GM10266 (cell line): ENCODE measurements around the gene HMGA1.
"Not testable (repeated sequence)": the region's sequence is repeated elsewhere in the genome, so short reads cannot be mapped to it uniquely, and the experiment has no call there.

Experiments
- DNase-seq: peaks from one replicate; pipeline ENCODE4 v3.0.0; 2012; ENCODE audit errors: extremely low spot score
- TF ChIP-seq, protein P1 (sequence below): IDR thresholded peaks from 2 replicates; pipeline ENCODE4 v1.5.1; 2012; ENCODE audit warnings: mild to moderate bottlenecking, low read depth; ENCODE audit not compliant: control insufficient read depth, insufficient read depth; ENCODE audit errors: missing control alignments

Gene HMGA1

DNA sequence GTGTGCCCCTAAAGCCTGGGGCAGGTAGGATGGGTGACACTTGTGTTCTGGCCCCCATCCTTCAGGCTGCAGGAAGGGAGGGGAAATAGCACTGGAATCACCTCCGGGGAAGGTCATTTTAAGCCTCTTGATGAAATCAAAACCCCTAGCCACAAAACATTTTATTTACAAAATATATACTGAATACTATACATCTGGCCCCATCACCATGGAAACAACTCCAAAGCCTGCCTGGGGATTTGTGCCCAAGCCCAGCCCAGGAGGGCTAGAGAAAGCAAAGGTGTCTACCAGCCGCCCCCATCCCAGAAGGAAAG lies 9.5 kb downstream of the HMGA1 start:
- TF ChIP-seq, protein P1, sequence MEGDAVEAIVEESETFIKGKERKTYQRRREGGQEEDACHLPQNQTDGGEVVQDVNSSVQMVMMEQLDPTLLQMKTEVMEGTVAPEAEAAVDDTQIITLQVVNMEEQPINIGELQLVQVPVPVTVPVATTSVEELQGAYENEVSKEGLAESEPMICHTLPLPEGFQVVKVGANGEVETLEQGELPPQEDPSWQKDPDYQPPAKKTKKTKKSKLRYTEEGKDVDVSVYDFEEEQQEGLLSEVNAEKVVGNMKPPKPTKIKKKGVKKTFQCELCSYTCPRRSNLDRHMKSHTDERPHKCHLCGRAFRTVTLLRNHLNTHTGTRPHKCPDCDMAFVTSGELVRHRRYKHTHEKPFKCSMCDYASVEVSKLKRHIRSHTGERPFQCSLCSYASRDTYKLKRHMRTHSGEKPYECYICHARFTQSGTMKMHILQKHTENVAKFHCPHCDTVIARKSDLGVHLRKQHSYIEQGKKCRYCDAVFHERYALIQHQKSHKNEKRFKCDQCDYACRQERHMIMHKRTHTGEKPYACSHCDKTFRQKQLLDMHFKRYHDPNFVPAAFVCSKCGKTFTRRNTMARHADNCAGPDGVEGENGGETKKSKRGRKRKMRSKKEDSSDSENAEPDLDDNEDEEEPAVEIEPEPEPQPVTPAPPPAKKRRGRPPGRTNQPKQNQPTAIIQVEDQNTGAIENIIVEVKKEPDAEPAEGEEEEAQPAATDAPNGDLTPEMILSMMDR: no peak

GRCh38 chr6:34246563-34247391 lies 10.1 kb downstream of the HMGA1 start:
- peak; percentile 63 for DNase-seq
- TF ChIP-seq, protein P1: peak; percentile 75

More for the DNA sequence above, 9.5 kb downstream of the HMGA1 start:
- DNase-seq: no peak

GRCh38 chr6:34247481-34248197 lies 11.0 kb downstream of the HMGA1 start:
- DNase-seq: no peak
- TF ChIP-seq, protein P1: no peak

- TF ChIP-seq, protein P1: no peak
- peak; percentile 70 for DNase-seq
These were observed 11.6 kb downstream of the HMGA1 start for GRCh38 chr6:34248198-34248726.

DNA sequence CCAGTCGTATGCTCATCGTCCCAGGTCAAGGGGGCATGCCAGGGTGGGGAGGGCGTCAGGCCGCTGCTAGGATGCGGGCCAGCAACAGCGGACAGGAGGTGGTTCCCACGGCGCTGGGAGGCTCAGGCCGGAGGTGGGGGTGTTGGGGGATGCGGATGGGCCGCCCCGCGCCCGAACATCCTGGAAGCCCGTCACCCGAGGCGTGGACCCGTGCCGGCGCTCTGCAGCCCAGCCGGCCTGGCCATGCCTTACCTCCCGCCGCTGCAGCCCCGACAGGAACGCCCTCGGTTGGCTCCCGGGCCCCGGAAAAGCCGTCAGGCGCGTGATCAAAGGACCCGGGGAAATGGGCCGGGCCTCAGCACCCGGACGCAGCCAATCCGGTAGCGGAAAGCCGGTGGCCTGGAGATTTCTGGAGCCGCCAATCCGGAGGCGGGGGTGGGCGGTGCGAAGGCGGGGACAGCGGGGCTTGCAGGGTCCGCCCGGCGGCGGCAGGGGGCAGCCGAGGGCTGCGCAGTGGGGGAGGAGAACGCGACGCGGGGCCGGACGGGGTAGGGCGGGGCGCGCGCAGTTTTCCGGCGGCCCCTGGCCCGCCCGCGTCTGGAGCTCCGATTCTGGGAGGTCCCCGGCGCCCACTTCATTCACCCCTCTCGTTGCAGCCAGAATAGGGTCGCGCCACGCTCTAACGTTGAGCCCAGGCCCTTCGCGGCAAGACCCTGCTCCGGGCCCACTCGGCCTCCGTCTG lies 12.2 kb downstream of the HMGA1 start, which contains the start of gene SMIM29:
SMIM29 (minus strand) TSS at position 280 of the 742 bp plus-strand sequence. CDS start 1,215 bp downstream, outside the sequence.
- peak; percentile 97 for DNase-seq
- TF ChIP-seq, protein P1: peak; percentile 89

GRCh38 chr6:34249469-34250261 lies 13.0 kb downstream of the HMGA1 start:
- no peak for DNase-seq
- TF ChIP-seq, protein P1: no peak

DNA sequence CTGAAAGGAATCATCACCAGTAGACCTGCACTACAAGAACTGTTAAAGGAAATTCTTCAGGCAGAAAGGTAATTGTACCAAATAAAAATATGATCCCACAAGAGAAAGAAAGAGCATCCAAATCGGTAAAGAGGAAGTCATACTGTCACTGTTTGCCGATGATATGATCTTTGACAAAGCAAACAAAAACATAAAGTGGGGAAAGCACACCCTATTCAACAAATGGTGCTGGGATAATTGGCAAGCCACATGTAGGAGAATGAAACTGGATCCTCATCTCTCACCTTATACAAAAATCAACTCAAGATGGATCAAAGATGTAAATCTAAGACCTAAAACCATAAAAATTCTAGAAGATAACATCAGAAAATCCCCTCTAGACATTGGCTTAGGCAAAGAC lies 15.7 kb downstream of the HMGA1 start:
- not testable (repeated sequence) for DNase-seq
